Effector memory CD4-positive, alpha-beta T cell (primary cell): Measurements from ENCODE around the gene PPIL1.

Experiments used
- DNase-seq, 3 donors: peaks; one replicate each; pipeline ENCODE4 v3.0.0-alpha.2; 2020
- H3K27ac ChIP-seq: 2 replicates; pipeline ENCODE4 v1.7.0; 2013; ENCODE audit warnings: mild to moderate bottlenecking, low read length, moderate library complexity; ENCODE audit not compliant: insufficient read depth, poor library complexity, severe bottlenecking
- H3K27me3 ChIP-seq: replicated peaks from 2 replicates; pipeline ENCODE4 v1.7.0; 2013; ENCODE audit warnings: mild to moderate bottlenecking, low read length; ENCODE audit not compliant: insufficient read depth, control insufficient read depth, poor library complexity, severe bottlenecking
- H3K36me3 ChIP-seq: 2 replicates; pipeline ENCODE4 v1.7.0; 2013; ENCODE audit warnings: mild to moderate bottlenecking, low read length, moderate library complexity; ENCODE audit not compliant: control insufficient read depth, insufficient read depth
- H3K4me1 ChIP-seq: 2 replicates; pipeline ENCODE4 v1.7.0; 2013; ENCODE audit warnings: low read length, mild to moderate bottlenecking; ENCODE audit not compliant: control insufficient read depth, insufficient read depth, poor library complexity, severe bottlenecking
- H3K4me3 ChIP-seq: 2 replicates; pipeline ENCODE4 v1.7.0; 2013; ENCODE audit warnings: low read length, low read depth, mild to moderate bottlenecking; ENCODE audit not compliant: insufficient read depth, poor library complexity, severe bottlenecking
- H3K9me3 ChIP-seq: 2 replicates; pipeline ENCODE4 v1.7.0; 2013; ENCODE audit warnings: mild to moderate bottlenecking, low read length, moderate library complexity; ENCODE audit not compliant: control insufficient read depth

The PPIL1 gene

DNA sequence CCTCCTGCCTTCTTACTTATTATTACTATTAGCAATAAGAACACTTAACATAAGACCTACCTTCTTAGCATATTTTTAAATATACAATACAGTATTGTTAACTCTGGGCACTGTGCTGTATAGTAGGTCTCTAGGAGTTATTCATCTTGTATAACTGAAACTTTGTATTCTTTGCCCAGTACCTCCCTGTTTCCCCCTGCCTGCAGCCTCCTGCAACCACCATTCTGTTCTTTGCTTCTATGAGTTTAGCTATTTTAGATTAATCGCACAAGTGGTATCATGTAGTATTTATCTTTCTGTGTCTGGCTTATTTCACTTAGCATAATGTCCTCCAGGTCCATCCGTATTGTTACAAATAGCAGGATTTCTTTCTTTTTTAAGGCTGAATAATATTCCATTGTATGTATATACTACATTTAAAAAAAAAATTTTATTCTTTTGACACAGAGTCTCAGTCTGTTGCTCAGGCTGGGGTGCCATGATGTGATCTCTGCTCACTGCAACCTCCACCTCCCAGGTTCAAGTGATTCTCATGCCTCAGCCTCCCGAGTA, 15.6 kb upstream of the PPIL1 start:
- H3K4me3 ChIP-seq = no peak overlapping the region
- H3K9me3 ChIP-seq = no peaks in the 10 kb centered on the region
- peaks cover 8% of the 10 kb centered on the region for H3K4me1 ChIP-seq
- DNase-seq = no peak
- no peak overlapping the region for H3K27ac ChIP-seq
- peaks cover 20% of the 10 kb centered on the region for H3K36me3 ChIP-seq
- no peaks in the 10 kb centered on the region for H3K27me3 ChIP-seq

DNA sequence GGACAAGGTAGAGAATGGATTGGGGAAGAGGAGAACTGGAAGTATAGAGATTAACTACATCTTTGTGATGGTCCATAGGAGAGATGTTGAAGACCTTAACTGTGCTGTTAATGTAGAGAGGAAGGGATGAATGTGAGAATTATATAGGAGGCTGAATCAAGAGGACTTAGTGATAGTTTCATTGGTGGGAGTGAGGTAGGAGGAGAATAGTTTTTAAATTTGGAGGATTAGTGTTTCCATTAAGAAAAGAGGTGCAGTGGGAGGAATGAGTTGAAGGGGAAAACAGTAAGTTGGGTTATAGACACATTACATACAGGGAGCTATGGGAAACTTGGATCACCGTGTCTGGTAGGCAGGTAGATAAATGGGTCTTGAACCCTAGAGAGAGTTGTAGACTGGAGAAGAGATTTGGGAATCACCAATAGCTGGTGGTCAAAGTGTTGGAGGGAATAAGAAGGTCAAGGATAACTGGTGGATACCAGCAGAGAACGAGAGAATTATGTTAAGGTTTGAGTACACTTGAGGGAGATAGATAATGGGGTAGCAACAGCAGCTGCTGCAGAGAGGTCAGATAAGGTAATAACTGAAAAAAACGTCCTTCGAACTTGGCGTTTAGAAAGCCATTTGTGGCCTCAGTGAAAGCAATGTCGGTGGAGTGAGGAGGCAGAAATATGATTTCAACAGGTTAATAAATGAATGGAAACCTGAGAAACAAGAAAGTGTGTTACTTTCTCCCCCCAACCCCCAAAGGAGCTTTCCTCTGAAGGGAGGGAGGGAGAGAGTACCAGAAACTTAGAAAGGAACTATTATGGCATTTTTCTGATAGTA, 14.3 kb upstream of the PPIL1 start:
- Histone ChIP-seq H3K27me3 (no peaks in the 10 kb centered on the region), H3K27ac (no peak overlapping the region), H3K4me1 (peaks cover 9% of the 10 kb centered on the region), H3K9me3 (no peaks in the 10 kb centered on the region), H3K4me3 (no peak overlapping the region), H3K36me3 (peaks cover 10% of the 10 kb centered on the region)
- DNase-seq = no peak

DNA sequence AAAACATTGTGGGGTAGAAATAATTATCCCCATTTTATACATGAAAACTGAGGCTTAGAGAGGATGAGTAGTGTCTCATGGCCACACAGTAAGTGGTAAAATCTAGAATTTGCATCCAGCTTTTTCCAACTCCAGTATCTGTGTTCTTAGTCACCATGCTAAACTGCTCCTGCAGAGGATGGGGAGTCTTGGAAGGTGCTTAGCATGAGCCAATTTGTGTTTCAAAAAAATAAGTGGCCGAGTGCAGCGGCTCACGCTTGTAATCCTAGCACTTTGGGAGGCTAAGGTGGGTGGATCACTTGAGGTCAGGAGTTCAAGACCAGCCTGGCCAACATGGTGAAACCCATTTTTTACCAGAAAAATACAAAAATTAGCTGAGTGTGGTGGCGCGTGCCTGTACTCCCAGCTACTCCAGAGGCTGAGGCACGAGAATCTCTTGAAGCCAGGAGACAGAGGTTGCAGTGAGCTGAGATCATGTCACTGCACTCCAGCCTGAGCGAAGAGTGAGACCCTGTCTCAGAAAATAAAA, 13.6 kb upstream of the PPIL1 start:
- Histone ChIP-seq H3K9me3 (no peaks in the 10 kb centered on the region), H3K36me3 (peaks cover 10% of the 10 kb centered on the region), H3K27me3 (no peaks in the 10 kb centered on the region), H3K4me3 (no peak overlapping the region), H3K27ac (no peak overlapping the region), H3K4me1 (peaks cover 9% of the 10 kb centered on the region)
- no peak for DNase-seq

DNA sequence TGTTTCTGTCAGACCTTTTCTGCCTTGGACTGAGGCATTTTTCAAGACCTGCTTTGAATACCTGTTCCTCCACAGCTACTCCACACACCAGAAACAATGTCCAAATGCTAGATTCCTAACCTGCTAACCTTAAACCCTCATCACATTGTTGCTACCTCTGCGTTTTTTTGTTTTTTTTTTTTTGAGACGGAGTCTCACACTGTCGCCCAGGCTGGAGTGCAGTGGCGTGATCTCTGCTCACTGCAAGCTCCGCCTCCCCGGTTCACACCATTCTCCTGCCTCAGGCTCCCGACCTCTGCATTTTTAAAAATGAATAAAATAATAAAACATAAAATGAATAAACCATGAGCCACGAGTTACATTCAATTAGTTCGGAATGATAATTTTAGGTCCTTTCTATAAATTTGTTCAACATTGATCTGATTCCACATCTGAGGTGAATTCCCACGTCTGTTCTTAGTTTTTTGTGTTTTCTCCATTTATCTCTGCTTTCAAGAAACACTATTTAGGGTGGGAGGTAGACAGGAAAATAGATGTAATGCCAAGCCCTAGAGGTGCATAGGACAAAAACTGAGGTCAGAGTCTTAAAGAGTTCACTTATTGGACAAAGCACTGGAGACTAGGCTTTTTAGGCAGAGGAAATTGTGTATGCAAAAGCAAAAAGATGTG, 12.5 kb upstream of the PPIL1 start:
- no peaks in the 10 kb centered on the region for H3K9me3 ChIP-seq
- H3K4me3 ChIP-seq = peak overlapping the region; percentile 66
- H3K27ac ChIP-seq = peak overlapping the region; percentile 71
- peaks cover 3% of the 10 kb centered on the region for H3K36me3 ChIP-seq
- H3K4me1 ChIP-seq = peaks cover 9% of the 10 kb centered on the region
- no peak for DNase-seq
- H3K27me3 ChIP-seq = no peaks in the 10 kb centered on the region

DNA sequence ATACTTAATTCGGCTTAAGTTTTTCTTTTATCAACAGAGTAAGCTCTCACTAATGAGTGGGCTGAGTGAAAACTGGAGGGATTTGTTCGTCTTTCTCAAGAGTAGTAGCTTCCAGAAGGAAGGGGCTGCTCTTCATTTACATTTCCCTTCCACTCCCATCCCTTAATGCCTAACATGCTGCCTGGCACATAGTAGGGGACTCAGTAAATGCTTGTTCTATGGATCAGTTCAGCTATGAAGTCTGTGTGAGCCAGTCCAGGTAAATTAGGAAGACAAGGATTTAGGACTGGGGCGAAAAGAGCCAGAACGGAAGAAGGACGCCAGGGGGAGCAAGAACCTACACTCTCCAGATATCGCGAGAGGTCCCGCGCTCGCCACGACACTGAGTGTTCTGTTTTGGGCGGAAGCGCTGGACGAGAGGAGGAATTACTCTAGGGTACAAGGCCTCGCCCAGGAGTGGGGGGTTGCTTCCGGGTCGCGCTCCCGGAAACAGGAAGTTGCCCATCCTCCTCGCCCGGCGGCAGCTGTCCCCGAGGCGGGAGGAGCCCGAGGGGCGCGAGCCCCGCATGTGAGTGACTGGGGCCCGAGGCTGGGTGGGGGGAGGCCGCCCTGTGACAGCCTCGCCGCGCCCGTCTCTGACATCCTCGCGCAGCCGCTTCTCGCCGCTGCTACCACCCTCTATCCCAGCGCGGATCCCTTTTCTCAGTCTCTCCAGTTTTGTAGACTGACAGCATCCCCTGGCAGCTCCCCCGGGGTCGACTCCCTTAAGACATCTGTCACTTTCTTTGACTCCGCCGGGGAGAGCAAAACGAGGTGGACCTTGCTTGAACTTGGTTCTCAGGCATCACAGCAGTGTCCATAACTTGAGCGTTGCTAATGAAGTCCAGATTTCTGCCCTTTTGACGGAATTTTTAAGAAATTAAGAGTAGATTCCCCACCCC, 11.1 kb upstream of the PPIL1 start, which contains the start of gene C6orf89:
C6orf89 (plus strand) TSS at position 492 of the 941 bp plus-strand sequence. CDS start 13,493 bp downstream, outside the sequence.
- no peaks in the 10 kb centered on the region for H3K27me3 ChIP-seq
- DNase-seq = peak; percentile 94 to 99 (median 97)
- H3K36me3 ChIP-seq = no peaks in the 10 kb centered on the region
- no peaks in the 10 kb centered on the region for H3K9me3 ChIP-seq
- H3K4me3 ChIP-seq = peak within 1 kb of the TSS; percentile 66
- peaks cover 9% of the 10 kb centered on the region for H3K4me1 ChIP-seq
- H3K27ac ChIP-seq = peak within 1 kb of the TSS; percentile 71

DNA sequence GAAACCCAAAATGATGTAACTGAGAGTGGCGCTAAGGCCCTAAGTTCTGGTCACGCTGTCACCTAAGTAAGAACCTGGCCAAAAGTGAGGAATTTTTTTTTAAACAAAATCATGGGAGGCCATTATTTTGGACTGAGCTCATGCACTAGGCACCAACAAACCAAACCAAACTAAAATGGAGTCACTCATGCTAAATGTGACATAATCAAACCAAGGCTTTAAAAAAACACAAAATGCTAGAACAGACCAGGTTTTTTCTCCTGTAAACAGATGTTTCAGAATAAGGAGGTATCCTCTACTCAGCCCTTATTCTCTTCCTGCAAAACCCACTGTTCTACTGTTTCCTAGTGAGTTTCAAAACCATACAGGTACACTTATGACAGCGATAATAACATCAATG, 10.0 kb upstream of the PPIL1 start:
- Histone ChIP-seq H3K27ac (no peak overlapping the region), H3K4me1 (peaks cover 9% of the 10 kb centered on the region), H3K9me3 (no peaks in the 10 kb centered on the region), H3K4me3 (no peak overlapping the region), H3K36me3 (no peaks in the 10 kb centered on the region), H3K27me3 (no peaks in the 10 kb centered on the region)
- DNase-seq = no peak

DNA sequence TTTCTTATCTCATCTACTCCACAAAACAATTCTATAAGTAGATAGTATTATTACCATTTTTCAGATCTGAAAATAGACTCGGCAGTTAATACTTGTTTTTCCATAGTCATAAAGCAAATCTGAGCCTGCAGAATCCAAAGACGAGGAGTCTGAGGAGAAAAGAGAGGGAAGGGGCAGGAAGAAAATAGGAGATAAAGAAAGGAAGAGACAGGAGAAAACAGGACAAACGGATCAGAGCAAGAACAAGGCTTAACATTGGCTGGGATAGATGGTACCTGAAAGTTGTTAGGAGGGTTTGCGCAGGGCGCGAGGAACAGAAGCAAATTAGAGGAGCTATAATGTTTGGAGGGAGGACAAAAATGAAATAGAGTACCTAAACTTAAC, 639 bp upstream of the PPIL1 start:
- no peaks in the 10 kb centered on the region for H3K9me3 ChIP-seq
- H3K36me3 ChIP-seq = peaks cover 6% of the 10 kb centered on the region
- H3K4me3 ChIP-seq = peak overlapping the region; percentile 96
- H3K4me1 ChIP-seq = peaks cover 6% of the 10 kb centered on the region
- H3K27ac ChIP-seq = peak overlapping the region; percentile 94
- no peaks in the 10 kb centered on the region for H3K27me3 ChIP-seq
- DNase-seq = no peak

DNA sequence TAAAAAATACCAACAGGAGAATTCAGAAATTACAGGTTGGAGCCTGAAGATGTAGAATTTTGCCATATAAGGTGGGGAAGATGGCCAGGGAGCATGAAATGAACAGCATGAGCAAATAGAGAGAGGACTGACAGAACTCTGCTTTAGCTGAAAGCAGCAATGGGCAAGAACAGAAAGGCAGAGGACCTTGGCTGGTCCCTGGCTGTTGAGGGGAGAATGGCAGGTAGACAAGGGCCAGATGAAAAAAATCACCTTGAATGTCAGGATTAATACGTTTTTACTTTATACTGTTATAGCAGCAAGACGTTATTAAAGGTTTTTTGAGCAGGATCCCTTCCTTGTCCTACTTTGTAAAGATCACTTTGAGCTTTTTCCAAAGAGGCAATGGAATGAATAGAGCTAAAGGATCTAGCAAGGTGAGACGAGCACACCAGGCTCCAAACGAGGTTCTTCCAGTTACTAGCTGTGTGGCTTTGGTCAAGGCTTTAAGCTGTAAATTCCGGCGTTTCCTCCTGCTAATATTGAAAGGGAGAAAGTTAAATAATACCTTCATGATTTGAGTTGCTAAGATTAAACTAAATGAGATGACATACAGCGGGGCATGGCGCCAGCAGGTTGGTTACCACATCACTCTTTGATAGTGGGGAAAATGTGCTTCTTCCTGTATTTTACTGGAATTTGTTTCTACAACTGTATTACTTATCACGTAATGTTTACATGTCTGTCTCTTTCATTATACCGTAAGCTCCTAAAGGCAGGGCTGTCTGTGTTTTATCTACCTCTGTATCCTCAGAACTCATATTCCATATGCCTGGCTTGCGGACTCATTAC, 776 bp downstream of the PPIL1 start:
- Histone ChIP-seq H3K27ac (peak overlapping the region; percentile 94), H3K4me3 (peak overlapping the region; percentile 96), H3K36me3 (peaks cover 6% of the 10 kb centered on the region), H3K9me3 (no peaks in the 10 kb centered on the region), H3K4me1 (peaks cover 6% of the 10 kb centered on the region), H3K27me3 (no peaks in the 10 kb centered on the region)
- DNase-seq = no peak

DNA sequence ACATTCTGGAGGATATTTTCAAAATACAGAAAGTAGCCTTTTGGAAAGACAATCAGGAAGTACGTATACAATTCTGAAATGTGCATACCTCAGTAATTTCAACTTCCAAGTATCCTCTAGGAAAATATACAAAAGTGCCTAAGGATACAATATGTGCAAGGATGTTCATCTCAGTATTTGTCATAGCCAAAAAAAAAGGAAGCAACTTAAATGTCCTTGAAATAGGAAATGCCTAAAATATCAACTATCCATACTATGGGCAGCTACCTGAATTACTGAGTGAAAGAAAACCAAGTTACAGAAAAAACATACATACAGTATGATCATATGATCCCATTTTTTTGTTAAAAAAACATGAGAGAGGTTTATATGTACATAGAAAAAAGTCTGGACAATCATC, 1.5 kb downstream of the PPIL1 start:
- Histone ChIP-seq H3K36me3 (peaks cover 6% of the 10 kb centered on the region), H3K9me3 (no peaks in the 10 kb centered on the region), H3K4me3 (no peak overlapping the region), H3K27ac (no peak overlapping the region), H3K4me1 (peaks cover 6% of the 10 kb centered on the region), H3K27me3 (no peaks in the 10 kb centered on the region)
- no peak for DNase-seq
